ENCODE measurements around the gene ST6GALNAC2.

- TF ChIP-seq KLF16 (tag by site-specific recombination; IDR thresholded peaks at IDR 0.05): no peak
- TF ChIP-seq CTCF (tag by site-specific recombination; IDR thresholded peaks at IDR 0.05): no peak
- TF ChIP-seq ZNF362 (tag by site-specific recombination; IDR thresholded peaks at IDR 0.05): no peak
- no peak for TF ChIP-seq MYNN (tag by site-specific recombination; IDR thresholded peaks at IDR 0.05; ENCODE audit: borderline replicate concordance)
- TF ChIP-seq ZNF274 (IDR thresholded peaks at IDR 0.05; ENCODE audit: low read length): no peak
- no peak for TF ChIP-seq ZNF274 (tag by site-specific recombination; IDR thresholded peaks at IDR 0.05; ENCODE audit: borderline replicate concordance)
- no peak for TF ChIP-seq SCRT2 (tag by site-specific recombination; IDR thresholded peaks at IDR 0.05)
Observed at GRCh38 chr17:76527430-76528111, 58.1 kb downstream of the ST6GALNAC2 start.
